ENCODE results near the gene MYH16. TPM values are rescaled to one million over a fixed set of nuclear protein-coding genes. Genes with fewer than 3 reads are reported as not detected.
"Not testable (repeated sequence)": the region's sequence is repeated elsewhere in the genome, so short reads cannot be mapped to it uniquely, and the experiment has no call there.

MYH16 gene
- total RNA-seq, 1 donor from 2014 or later, result not detected

- intact Hi-C loops (cut with DNase I), result no loop called here
- ATAC-seq (no peak), DNase-seq (ENCODE audit: missing footprints) (no peak)
Observed at GRCh38 chr7:99255463-99255862, 17.2 kb upstream of the MYH16 start.

- ATAC-seq, result no peak
- intact Hi-C loops (cut with DNase I), result no loop called here
- no peak for DNase-seq (ENCODE audit: missing footprints)
Observed at GRCh38 chr7:99257065-99257464, 15.6 kb upstream of the MYH16 start.

- intact Hi-C loops (cut with DNase I), result no loop called here
- DNase-seq (ENCODE audit: missing footprints) (no peak), ATAC-seq (no peak)
Observed at GRCh38 chr7:99257675-99258074, 15.0 kb upstream of the MYH16 start.

- intact Hi-C loops (cut with DNase I), result no loop called here
- ATAC-seq, result no peak
- DNase-seq (ENCODE audit: missing footprints), result no peak
Observed at GRCh38 chr7:99258501-99258900, 14.1 kb upstream of the MYH16 start.

- ATAC-seq, result no peak
- no peak for DNase-seq (ENCODE audit: missing footprints)
- intact Hi-C loops (cut with DNase I), result no loop called here
Observed at GRCh38 chr7:99260395-99260794, 12.2 kb upstream of the MYH16 start.

- no peak for DNase-seq (ENCODE audit: missing footprints)
- no peak for ATAC-seq
- intact Hi-C loops (cut with DNase I), result no loop called here
Observed at GRCh38 chr7:99261646-99262045, 11.0 kb upstream of the MYH16 start.

- intact Hi-C loops (cut with DNase I), result no loop called here
- ATAC-seq (no peak), DNase-seq (ENCODE audit: missing footprints) (no peak)
Observed at GRCh38 chr7:99265848-99266480, 6.7 kb upstream of the MYH16 start.

GRCh38 chr7:99267481-99267840, 5.2 kb upstream of the MYH16 start:
- intact Hi-C loops (cut with DNase I), result no loop called here
- ATAC-seq (no peak), DNase-seq (ENCODE audit: missing footprints) (no peak)

- intact Hi-C loops (cut with DNase I), result no loop called here
- no peak for DNase-seq (ENCODE audit: missing footprints)
- no peak for ATAC-seq
Observed at GRCh38 chr7:99267841-99268576, 4.6 kb upstream of the MYH16 start.

- intact Hi-C loops (cut with DNase I), result no loop called here
Observed at GRCh38 chr7:99268577-99268908, 4.1 kb upstream of the MYH16 start.

GRCh38 chr7:99270702-99271101, 1.9 kb upstream of the MYH16 start:
- intact Hi-C loops (cut with DNase I), result no loop called here

More at GRCh38 chr7:99268577-99268908, 4.1 kb upstream of the MYH16 start:
- DNase-seq (ENCODE audit: missing footprints), result no peak
- no peak for ATAC-seq

GRCh38 chr7:99273561-99273960, 922 bp downstream of the MYH16 start:
- DNase-seq (ENCODE audit: missing footprints); intact Hi-C loops (cut with DNase I): not testable (repeated sequence)

More at GRCh38 chr7:99270702-99271101, 1.9 kb upstream of the MYH16 start:
- DNase-seq (ENCODE audit: missing footprints), result no peak
- ATAC-seq, result no peak

GRCh38 chr7:99274908-99275307, 2.3 kb downstream of the MYH16 start:
- DNase-seq (ENCODE audit: missing footprints); intact Hi-C loops (cut with DNase I); ATAC-seq: not testable (repeated sequence)

More at GRCh38 chr7:99273561-99273960, 922 bp downstream of the MYH16 start:
- ATAC-seq, result not testable (repeated sequence)

GRCh38 chr7:99275496-99275895, 2.9 kb downstream of the MYH16 start:
- DNase-seq (ENCODE audit: missing footprints) (no peak), ATAC-seq (no peak)
- intact Hi-C loops (cut with DNase I), result no loop called here

GRCh38 chr7:99278180-99278579, 5.5 kb downstream of the MYH16 start:
- ATAC-seq (no peak), DNase-seq (ENCODE audit: missing footprints) (no peak)
- intact Hi-C loops (cut with DNase I), result no loop called here

- DNase-seq (ENCODE audit: missing footprints); ATAC-seq: not testable (repeated sequence)
- intact Hi-C loops (cut with DNase I), result loop anchor here (10.0 kb wide), 1 partner anchor 119 kb away; no protein-coding TSS in a partner anchor
Observed at GRCh38 chr7:99284165-99284564, 11.5 kb downstream of the MYH16 start.

GRCh38 chr7:99287779-99288534, 15.3 kb downstream of the MYH16 start:
- ATAC-seq (no peak), DNase-seq (ENCODE audit: missing footprints) (no peak)
- intact Hi-C loops (cut with DNase I), result loop anchor here (10.0 kb wide), 1 partner anchor 123 kb away; no protein-coding TSS in a partner anchor

GRCh38 chr7:99289185-99289584, 16.5 kb downstream of the MYH16 start:
- intact Hi-C loops (cut with DNase I), result loop anchor here (10.0 kb wide), 1 partner anchor 124 kb away; no protein-coding TSS in a partner anchor

GRCh38 chr7:99290148-99290547, 17.5 kb downstream of the MYH16 start:
- intact Hi-C loops (cut with DNase I); ATAC-seq; DNase-seq (ENCODE audit: missing footprints): not testable (repeated sequence)

More at GRCh38 chr7:99289185-99289584, 16.5 kb downstream of the MYH16 start:
- ATAC-seq, result no peak
- DNase-seq (ENCODE audit: missing footprints), result no peak

Measured in Right ventricle myocardium inferior (tissue), 1 donor.